ENCODE results near the gene PSME3IP1.

The PSME3IP1 gene

GRCh38 chr16:57178793-57179212, 7.0 kb downstream of the PSME3IP1 start:
- no peak for TF ChIP-seq TCF12 (IDR thresholded peaks at IDR 0.05; ENCODE audit: low read depth)
- TF ChIP-seq YY1 (IDR thresholded peaks at IDR 0.05; ENCODE audit: low read depth), result no peak
- TF ChIP-seq FOXM1 (IDR thresholded peaks at IDR 0.05; ENCODE audit: borderline replicate concordance, low read depth), result no peak
- TF ChIP-seq TEAD4 (IDR thresholded peaks at IDR 0.05), result no peak
- no peak for TF ChIP-seq EP300 (IDR thresholded peaks at IDR 0.05; ENCODE audit: borderline replicate concordance)
- TF ChIP-seq ZBTB7A (IDR thresholded peaks at IDR 0.05; ENCODE audit: low read depth), result no peak
- no peak for TF ChIP-seq CREB1 (IDR thresholded peaks at IDR 0.05; ENCODE audit: low read depth)
- no peak for TF ChIP-seq USF1 (IDR thresholded peaks at IDR 0.05)
- TF ChIP-seq RAD21 (IDR thresholded peaks at IDR 0.05; ENCODE audit: low read depth), result no peak
- TF ChIP-seq EGR1 (IDR thresholded peaks at IDR 0.05), result no peak
- TF ChIP-seq MAX (IDR thresholded peaks at IDR 0.05), result no peak
- TF ChIP-seq TAF1 (IDR thresholded peaks at IDR 0.05; ENCODE audit: low read depth), result no peak
- TF ChIP-seq CEBPB (IDR thresholded peaks at IDR 0.05), result no peak
- no peak for TF ChIP-seq NFIC (IDR thresholded peaks at IDR 0.05)
- TF ChIP-seq REST (IDR thresholded peaks at IDR 0.05; ENCODE audit: low read depth), result no peak

- TF ChIP-seq CEBPB (IDR thresholded peaks at IDR 0.05) (no peak), ZBTB7A (IDR thresholded peaks at IDR 0.05; ENCODE audit: low read depth) (no peak), TCF12 (IDR thresholded peaks at IDR 0.05; ENCODE audit: low read depth) (no peak), YY1 (IDR thresholded peaks at IDR 0.05; ENCODE audit: low read depth) (no peak), REST (IDR thresholded peaks at IDR 0.05; ENCODE audit: low read depth) (no peak), EP300 (IDR thresholded peaks at IDR 0.05; ENCODE audit: borderline replicate concordance) (peak; percentile 40; the same call in 1 of the 2 replicates)
These were observed 7.6 kb downstream of the PSME3IP1 start for GRCh38 chr16:57178196-57178595.

GRCh38 chr16:57175896-57176295, 9.9 kb downstream of the PSME3IP1 start:
- peak; percentile 43; the same call in 1 of the 2 replicates for TF ChIP-seq TEAD4 (IDR thresholded peaks at IDR 0.05)
- no peak for TF ChIP-seq TAF1 (IDR thresholded peaks at IDR 0.05; ENCODE audit: low read depth)

GRCh38 chr16:57172721-57173290, 13.0 kb downstream of the PSME3IP1 start:
- TF ChIP-seq CEBPB (IDR thresholded peaks at IDR 0.05) (no peak), NFIC (IDR thresholded peaks at IDR 0.05) (no peak), FOXM1 (IDR thresholded peaks at IDR 0.05; ENCODE audit: borderline replicate concordance, low read depth) (no peak), CREB1 (IDR thresholded peaks at IDR 0.05; ENCODE audit: low read depth) (no peak), TCF12 (IDR thresholded peaks at IDR 0.05; ENCODE audit: low read depth) (no peak), YY1 (IDR thresholded peaks at IDR 0.05; ENCODE audit: low read depth) (no peak), RAD21 (IDR thresholded peaks at IDR 0.05; ENCODE audit: low read depth) (no peak), EGR1 (IDR thresholded peaks at IDR 0.05) (no peak), ZBTB7A (IDR thresholded peaks at IDR 0.05; ENCODE audit: low read depth) (no peak), TAF1 (IDR thresholded peaks at IDR 0.05; ENCODE audit: low read depth) (no peak)

GRCh38 chr16:57169327-57169726, 16.5 kb downstream of the PSME3IP1 start:
- TF ChIP-seq CREB1 (IDR thresholded peaks at IDR 0.05; ENCODE audit: low read depth) (no peak), FOXM1 (IDR thresholded peaks at IDR 0.05; ENCODE audit: borderline replicate concordance, low read depth) (no peak), TAF1 (IDR thresholded peaks at IDR 0.05; ENCODE audit: low read depth) (no peak), EP300 (IDR thresholded peaks at IDR 0.05; ENCODE audit: borderline replicate concordance) (no peak), ZBTB7A (IDR thresholded peaks at IDR 0.05; ENCODE audit: low read depth) (no peak), TCF12 (IDR thresholded peaks at IDR 0.05; ENCODE audit: low read depth) (no peak), NFIC (IDR thresholded peaks at IDR 0.05) (no peak), REST (IDR thresholded peaks at IDR 0.05; ENCODE audit: low read depth) (no peak), TEAD4 (IDR thresholded peaks at IDR 0.05) (no peak), MAX (IDR thresholded peaks at IDR 0.05) (no peak), YY1 (IDR thresholded peaks at IDR 0.05; ENCODE audit: low read depth) (no peak), RAD21 (IDR thresholded peaks at IDR 0.05; ENCODE audit: low read depth) (no peak), CEBPB (IDR thresholded peaks at IDR 0.05) (no peak), EGR1 (IDR thresholded peaks at IDR 0.05) (no peak)

Measured in Ishikawa (cell line).